NCI-H446 (cell line): ENCODE results near the gene TIMM10B.

ENCODE experiments used
- DNase-seq, 2 experiments: peaks; one replicate each; lab custom pipeline; 2025; lab: John Stamatoyannopoulos, UW

TIMM10B gene

DNA sequence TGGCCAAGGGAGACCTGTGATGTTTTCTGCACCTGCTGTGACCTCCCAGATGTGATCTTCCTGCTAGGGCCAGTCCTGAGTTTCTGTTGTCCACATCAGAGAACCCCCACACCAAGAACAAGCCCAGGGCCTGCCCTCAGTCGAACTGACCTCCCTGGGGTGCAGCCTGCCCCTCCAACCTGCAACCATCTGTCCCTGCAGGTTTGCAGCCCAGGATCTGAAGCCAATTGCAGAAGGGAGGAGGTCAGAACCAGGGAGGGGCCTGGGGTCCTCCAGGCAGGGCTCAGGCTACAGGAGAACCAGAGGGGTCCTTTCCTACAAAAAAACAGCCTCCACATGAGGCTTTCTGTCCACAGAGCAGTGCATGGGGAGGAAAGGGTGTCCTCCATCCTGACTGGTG, 8.4 kb upstream of the TIMM10B start:
- DNase-seq = no peak

DNA sequence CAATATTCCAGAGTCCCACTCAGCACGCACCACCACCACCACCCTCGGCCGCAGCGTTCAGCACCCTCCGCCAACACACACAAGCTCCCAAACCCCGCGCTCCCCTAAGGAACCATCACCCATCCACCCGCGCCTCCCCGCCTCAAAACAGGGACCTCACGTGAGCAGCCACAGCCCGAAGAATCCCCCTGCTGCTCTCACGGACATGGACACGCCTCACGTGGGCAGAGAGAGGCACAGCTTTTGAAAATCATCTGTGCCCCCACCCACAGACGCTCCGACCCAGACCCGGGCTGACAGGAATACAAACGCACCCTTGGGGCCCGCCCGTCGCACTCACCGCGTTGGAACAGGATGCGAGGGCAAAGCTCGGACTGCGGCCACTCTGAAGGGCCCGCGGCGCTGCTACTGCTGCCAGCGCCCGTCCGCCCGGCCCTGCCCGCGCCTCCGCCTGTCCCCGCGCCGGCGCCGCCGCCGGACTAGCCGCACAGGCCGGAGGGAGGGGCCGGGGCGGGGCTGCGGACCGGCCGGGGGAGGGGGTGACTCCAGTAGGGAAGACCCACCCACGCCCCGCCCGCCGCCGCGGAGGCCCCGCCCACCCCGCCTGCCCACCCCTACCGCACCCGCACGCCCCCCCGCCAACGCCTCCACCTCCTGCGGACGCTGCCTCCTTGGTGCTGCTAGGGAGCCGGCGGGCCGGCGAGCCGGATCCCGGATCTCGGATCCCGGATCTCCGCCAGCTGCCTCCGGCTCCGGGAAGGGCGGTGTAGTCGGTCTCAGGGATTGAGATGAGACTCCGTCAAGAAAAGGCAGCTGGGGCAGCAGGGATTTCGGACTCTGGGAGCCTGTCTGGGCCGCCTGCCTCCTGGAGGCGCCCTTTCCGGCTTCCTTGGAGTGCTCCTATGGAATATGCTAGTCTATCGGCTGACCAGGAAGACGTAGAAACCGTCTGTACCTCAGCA, 7.6 kb upstream of the TIMM10B start, which contains the start of gene TRIM3:
Gene TRIM3 (minus strand): TSS at position 491 of the 962 bp plus-strand sequence. CDS start 8,246 bp downstream, outside the sequence.
- DNase-seq = peak; percentile 31 to 90

DNA sequence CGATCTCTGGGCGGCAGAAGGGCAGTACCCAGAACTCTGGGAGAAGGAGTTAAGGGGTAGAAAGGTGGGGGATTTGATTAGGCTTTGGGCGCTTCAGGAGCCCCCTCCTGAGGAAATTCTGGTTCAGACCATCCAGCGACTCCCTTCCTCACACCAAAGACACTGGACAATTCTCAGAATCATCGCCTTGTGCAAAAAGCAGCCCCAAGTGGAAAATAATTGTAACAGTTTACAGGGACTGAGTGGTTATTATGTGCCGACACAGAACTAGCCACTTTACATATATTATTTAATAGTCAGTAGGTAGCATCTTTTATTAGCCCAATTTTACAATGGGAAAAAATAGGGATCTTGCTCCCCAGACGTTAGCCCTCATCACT, 6.9 kb upstream of the TIMM10B start:
- DNase-seq = no peak

DNA sequence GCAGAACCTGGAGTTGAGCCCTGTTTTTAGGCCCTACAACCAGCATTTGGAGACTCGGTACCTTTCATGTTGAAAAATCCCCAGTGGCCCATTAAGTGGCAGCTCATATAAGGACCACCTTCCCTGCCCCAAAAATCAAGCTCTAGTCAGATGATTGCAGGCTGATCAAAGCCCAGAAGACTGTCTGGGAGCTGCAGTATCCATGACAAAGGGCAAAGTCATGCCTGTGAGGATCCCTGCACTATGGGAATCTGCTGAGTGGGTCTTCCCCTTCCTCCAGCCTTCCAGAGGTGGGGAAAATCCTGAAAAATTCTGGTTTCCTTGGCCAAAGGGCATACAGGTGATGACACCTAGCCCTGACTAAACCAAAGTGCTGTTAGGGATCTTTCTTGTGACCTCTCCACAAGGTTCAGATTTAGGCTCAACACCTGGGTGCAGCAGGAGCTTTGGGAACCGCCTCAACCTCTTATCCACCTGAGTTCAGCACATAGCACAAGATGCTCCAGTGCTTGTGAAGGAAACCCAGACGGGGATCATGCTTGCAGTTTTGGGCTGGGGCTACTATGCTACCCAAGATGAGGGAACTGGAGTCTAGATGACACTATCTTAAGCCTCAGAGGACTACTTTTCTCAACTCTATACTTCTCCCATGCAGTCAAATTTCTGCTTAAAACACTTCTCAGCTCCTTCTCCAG, 6.3 kb upstream of the TIMM10B start:
- no peak for DNase-seq

DNA sequence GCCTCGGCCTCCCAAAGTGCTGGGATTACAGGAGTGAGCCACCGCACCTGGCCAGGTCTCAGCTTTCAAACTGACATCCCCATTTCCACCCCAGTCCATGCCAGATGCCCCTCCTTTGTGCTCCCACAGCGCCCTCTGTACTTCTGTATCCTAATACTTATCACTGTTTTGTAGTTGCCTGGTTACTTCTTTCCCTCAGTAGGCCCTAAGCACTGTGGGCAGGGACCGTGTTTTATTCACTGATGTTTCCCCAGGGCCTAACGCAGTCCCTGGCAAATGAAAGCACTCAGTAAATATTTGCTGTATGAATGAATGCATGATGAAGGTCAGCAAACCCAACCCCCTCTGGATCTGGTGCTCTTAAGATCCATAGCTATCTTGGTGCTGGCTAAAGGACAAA, 5.4 kb upstream of the TIMM10B start:
- no peak for DNase-seq

DNA sequence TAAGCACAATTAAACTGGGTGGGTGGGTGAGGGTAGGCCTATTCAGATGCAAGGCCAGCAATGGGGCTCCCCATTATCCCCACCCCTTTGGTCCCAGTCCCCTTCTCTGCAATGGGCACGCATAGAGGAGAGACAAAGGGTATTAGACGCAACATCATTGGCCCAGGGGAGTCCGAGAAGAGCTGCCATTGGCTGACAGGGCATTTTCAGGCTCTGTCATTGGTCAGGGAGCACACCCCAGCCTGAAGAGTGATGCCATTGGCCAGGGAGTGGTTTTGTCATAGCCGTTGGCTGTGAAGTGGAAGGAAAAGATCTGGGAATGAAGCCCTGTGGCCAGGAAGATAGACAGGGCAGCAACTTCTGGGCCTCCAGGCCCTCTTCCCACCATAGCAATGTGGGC, 4.7 kb upstream of the TIMM10B start:
- no peak for DNase-seq

DNA sequence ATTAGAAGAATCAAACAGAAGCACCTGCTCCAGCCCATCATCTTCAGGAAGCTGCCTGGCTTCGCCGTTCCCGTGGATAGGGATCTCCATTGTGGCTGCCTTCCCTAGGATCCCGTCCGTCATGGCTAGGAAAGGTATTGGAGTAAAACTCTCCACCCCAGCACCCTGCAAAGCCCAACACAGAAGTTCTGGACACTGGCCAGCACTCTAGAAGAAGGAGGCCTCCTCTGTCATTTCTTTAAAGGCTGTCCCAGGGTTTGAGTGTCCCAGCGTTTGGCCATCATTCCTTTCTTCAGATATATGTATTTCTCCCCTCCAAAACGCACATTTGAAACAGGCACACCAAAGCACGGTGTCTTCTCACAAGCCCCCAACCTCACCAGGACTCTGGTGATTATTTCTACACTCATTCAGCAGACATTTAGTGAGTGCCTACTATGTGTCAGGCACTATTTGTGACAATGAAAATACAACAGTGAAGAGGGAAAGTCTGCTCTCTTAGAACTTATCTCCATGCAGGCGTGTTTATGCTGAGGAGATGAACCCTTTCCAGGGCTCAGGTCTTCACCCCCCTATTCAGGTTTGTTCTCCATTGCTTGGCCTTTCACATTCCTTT, 894 bp upstream of the TIMM10B start:
- DNase-seq = no peak

DNA sequence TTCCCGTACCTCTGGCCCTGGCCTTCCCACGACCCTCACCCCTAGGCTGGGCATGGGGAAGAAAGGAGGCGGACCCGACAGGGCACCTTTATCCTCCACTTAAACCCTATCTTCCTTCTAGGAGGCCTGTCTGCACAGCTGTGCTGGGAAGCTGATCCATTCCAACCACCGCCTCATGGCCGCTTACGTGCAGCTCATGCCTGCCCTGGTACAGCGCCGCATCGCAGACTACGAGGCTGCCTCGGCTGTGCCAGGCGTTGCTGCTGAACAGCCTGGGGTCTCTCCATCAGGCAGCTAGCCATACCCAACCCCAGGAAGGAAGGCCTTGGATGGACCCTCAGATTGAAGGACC, 599 bp downstream of the TIMM10B start:
- no peak for DNase-seq

DNA sequence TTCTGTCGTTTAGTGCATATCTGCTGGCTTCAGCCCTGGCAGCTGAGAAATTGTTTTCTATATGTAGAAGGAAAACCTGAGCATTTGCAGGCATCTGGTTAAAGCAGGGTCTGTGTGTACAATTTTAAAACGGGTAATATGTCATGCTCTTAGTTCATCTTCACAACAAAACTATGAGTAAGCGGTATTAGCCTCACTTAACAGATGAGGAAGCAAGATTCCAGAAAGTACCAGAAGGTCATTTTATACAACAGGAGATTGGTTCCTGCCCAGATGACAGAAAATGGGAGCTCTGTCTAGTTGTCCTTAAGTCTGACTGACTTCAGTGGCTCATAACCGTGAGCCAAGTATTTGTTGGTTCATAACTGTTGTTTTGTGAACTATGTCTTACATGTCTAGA, 1.1 kb downstream of the TIMM10B start:
- no peak for DNase-seq

DNA sequence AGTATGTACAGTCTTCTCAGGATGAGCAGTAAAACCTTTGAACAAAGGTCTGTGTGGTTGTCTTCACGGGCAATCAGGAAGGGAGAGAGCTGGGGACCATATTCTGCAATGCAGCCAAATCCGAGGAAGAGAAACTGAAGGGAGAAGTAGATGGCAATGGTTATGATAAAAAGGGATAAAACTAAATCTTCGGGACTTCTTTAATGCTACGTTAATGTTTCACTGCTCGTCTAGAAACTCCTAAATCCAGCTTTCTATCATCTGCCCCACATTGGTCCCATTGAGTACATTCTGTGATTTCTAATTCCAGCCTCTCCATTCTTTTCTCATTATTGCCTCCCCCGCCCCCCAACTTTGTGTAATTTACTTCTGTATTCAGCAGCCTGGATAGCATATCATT, 1.7 kb downstream of the TIMM10B start:
- no peak for DNase-seq

DNA sequence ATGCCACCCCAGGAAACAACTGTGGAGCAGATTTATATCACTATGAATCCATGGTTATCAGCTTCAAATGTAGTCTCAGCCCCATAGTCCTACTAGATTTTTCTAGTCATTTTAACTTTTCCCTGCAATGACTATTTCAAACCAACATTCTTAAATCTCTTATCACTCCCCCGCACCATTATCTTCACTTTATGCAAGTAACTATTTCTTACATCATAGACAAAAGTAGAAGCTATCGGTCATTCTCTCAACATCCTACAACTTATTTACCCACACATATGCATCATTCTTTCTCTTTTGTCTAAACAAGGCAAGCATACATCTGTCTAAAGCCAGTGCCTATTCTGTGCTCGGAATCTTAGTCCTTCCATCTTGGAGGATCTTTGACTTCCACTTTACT, 4.4 kb downstream of the TIMM10B start:
- no peak for DNase-seq

DNA sequence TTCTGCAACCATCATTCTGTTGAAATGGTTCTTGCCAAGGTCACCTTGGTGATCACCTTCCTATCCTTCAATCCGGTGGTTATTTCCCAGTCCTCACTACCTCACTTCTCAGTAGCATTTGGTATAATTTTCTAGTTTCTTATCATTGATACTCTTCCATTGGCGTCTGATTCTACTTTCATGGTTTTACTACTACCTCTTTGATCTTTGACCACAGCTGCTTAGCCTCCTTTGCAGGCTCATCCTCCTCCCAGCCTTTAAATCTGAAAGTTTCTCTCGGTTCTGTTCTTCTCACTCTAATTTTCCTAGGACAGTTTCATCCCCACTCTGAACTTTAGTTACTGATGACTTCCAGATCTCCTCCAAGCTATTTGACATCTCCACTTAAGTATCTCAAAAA, 5.0 kb downstream of the TIMM10B start:
- DNase-seq = no peak

DNA sequence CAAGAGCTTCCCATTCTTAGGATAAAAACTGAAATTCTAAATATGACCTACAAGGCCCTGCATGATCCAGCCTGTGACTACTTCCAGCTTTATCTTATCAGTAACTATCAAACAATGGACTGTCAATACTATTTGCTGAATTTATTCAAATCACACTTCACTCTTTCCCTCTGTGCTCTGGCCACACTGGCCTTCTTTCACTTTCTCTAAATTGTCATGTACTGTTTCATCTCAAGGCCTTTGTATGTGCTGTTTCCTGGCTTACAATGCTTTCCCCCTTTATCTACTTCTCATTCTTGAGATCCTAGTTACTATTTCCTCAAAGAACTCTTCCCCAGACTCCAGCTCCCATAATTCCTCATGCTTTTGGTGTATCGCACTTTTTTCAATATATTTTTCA, 5.6 kb downstream of the TIMM10B start:
- no peak for DNase-seq

DNA sequence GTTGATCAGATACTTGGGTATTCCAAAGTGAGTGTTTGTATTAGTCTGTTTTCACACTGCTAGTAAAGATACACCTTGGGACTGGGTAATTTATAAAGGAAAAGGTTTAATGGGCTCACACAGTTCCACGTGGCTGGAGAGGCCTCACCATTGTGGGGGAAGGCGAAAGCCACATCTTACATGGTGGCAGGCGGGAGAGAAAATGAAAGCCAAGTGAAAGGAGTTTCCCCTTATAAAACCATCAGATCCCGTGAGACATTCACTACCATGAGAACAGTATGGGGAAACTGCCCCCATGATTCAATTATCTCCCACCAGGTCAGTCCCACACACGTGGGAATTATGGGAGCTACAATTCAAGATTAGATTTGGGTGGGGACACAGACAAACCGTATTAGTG, 7.0 kb downstream of the TIMM10B start:
- no peak for DNase-seq

DNA sequence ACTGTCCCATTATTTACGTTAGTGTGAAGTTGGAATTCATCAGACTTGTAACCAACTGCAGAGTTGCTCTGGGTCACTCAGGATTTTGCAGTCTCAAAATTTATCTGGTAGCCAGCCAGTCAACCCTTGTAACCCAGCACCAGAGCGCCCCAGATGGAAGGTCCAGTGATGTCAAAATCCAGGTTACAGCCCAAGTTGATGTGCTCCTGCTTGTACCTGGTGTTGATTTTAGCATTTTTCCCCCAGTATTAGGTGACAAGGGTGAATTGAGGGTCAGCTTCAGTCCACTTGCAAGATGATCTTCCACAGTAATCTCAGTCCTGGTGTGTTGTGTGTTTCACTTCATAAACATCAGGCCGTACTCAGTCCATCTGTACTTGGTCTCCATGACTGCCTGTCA, 7.5 kb downstream of the TIMM10B start:
- no peak for DNase-seq

DNA sequence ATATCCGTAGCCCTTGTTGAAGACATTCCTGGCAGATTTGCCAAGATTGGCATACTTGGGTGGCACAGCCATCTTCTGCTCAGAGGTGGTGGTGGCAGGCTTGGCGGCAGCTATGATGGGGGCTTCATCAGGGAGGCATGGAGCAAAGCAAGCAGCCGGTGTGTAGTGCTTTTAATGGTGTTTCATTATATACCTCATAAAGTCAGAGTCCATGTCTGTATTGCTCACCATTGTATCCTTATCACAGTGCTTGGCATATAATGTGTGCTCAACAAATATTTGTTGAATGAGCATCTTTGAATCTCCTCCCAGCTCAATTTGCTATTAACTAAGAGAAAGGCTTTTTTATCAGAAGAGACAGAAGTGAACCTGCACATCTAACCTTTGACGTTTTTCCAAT, 8.0 kb downstream of the TIMM10B start:
- DNase-seq = no peak

DNA sequence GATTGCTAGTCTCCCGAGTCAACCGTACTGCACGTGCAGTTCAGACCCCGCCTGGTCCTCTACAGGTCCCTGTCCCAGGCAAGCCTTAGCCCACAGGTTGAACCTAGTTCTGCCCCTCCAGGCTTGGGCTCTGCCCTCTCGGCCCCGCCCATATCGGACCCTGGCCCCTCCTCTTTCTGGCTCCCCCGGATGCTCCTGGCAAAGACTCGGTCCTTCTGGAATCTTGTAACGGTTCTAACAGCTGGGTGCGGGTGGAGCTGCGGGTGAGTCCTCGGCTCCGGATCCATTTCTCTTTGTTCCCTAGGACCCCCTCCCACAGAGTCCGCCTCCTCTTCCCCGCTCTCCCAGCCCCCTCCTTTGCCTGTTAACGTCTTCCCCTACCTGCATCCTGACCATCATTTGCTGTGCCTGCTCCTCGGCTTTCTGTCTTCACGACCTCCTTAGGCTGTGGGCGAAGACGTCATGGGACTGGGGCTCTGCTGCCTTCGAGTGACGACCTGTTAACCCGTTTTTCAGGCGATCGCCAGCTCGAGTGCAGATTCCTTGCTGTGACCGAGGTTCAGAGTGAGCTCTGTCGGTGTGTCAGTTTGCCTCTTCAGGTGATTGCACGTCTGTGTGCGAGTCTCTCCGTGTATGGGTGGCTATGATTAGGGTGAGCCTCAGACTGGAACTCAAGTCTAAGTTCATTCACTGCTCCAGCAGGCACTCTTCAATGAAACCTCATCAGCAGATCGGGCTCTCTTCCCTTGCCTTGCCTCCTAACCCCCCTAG, 16.0 kb downstream of the TIMM10B start, which contains the start of gene DNHD1:
Gene DNHD1 (plus strand): TSS at position 212 of the 771 bp plus-strand sequence. CDS start 936 bp downstream, outside the sequence.
- no peak for DNase-seq

DNA sequence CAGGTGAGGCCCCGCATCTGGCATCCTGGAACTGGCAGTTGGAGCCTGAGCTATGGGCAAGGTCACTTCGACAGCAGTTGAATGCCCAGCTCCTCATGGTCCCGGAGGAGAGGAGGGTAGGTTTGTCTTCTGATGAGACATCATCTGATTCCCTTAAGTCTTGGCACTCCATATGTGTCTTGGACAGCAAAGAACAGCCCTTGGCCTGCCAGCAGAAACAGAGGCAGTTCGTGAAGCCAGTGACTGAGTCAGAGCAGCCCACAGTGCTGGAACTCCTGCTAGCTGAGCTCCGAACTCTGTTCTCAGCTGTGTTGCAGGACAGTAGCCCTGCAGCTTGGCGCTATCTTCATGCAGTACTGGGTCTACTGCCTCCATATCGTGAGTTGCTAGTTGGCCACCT, 16.8 kb downstream of the TIMM10B start:
- DNase-seq = no peak

DNA sequence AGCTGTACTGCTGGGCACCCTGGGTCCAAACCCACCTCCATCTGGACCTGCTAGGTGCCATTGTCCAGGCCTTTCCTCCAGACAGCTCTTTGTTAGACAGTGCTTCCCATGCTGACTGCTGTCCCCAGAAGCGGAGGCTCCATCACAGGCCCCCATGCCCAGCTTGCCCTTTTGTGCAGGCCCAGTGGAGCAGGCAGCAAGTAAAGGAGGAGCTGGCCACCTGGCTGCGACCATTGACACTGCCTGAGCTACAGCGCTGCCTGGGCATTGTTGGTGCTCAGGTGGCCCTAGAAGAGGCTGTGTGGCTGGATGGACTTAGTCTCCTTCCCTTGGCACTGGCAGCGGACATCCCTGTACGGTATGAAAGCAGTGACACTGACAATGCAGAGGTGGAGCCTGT, 17.2 kb downstream of the TIMM10B start:
- no peak for DNase-seq

DNA sequence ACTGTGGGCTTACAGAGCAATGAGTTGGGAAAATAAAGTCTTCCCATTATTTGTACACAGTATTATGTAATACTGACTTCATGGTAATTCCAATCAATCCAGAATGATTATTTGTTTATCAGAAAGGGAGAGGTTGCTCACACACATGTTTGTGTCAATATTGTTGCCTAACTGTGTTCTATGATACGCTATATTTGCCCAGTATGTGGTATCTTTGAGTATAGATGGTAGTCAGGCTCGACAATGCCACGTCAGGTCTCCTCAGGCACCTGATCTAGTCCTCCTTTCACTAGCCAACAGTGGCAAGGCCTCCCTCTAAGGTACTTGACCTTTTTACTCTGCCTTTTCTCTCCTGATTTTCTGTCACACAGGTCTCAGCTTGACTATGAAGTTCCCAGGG, 21.1 kb downstream of the TIMM10B start:
- DNase-seq = no peak

DNA sequence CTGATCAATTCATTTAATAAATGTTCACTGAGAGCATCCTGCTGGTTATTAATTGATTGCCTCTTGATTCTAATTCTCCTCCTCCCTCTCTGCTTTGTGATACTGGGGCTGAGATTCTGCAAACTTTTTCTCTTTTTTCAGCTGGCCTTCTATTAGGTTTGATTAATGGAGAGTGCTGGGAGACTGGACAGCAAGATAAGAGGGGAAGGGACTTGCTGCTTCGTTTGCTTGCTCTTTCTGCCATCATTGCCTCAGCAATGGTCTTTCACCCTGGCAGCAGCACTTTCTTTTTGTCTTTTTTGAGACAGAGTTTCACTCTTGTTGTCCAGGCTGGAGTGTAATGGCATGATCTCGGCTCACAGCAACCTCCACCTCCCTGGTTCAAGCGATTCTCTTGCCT, 22.9 kb downstream of the TIMM10B start:
- no peak for DNase-seq
